NCI-H2227 (cell line): ENCODE data around the gene ZNF571.

Experiments used
- DNase-seq: peaks from one replicate; lab custom pipeline; 2025; ENCODE audit not compliant: unreplicated experiment; lab: John Stamatoyannopoulos, UW

Gene ZNF571

GRCh38 chr19:37594304-37594981 is at the start of gene ZNF571, which contains the start of gene ZNF540:
Gene ZNF571, minus strand, starts transcription at chr19:37594792. Its CDS starts 8,116 bp downstream, at chr19:37586676.
Gene ZNF540, plus strand, starts transcription at chr19:37594876. Its CDS starts 3,572 bp downstream, at chr19:37598448.
- DNase-seq, result peak; percentile 100

GRCh38 chr19:37635076-37636056 is 40.8 kb upstream of the ZNF571 start:
- DNase-seq, result no peak

GRCh38 chr19:37594982-37595382 is 390 bp upstream of the ZNF571 start:
- peak; percentile 92 for DNase-seq

GRCh38 chr19:37593996-37594303 is 642 bp downstream of the ZNF571 start:
- DNase-seq, result no peak

GRCh38 chr19:37583340-37583739 is 11.3 kb downstream of the ZNF571 start:
- DNase-seq, result no peak

- no peak for DNase-seq
These were observed 22.4 kb downstream of the ZNF571 start for GRCh38 chr19:37572203-37572602.

- DNase-seq, result no peak
These were observed 29.3 kb downstream of the ZNF571 start for GRCh38 chr19:37565370-37565669.

GRCh38 chr19:37564624-37565369 is 29.8 kb downstream of the ZNF571 start:
- DNase-seq, result no peak

GRCh38 chr19:37563518-37563917 is 31.1 kb downstream of the ZNF571 start:
- DNase-seq, result no peak

GRCh38 chr19:37551129-37551993 is 43.2 kb downstream of the ZNF571 start:
- DNase-seq, result peak; percentile 39

GRCh38 chr19:37537391-37537947 is 57.1 kb downstream of the ZNF571 start:
- DNase-seq, result peak; percentile 38

- no peak for DNase-seq
These were observed 74.7 kb downstream of the ZNF571 start for GRCh38 chr19:37519890-37520289.
